VCaP (cell line): Measurements from ENCODE around the gene DOK7.

ENCODE experiments used
- H3K27ac ChIP-seq: fragments of 450-650 bp; 2 replicates; pipeline ENCODE4 v1.5.1; 2017
- TF ChIP-seq, protein P1 (sequence below): fragments of 450-650 bp; conservative IDR thresholded peaks from 2 replicates; pipeline ENCODE4 v1.5.1; 2017; ENCODE audit warnings: mild to moderate bottlenecking, moderate library complexity

The DOK7 gene

DNA sequence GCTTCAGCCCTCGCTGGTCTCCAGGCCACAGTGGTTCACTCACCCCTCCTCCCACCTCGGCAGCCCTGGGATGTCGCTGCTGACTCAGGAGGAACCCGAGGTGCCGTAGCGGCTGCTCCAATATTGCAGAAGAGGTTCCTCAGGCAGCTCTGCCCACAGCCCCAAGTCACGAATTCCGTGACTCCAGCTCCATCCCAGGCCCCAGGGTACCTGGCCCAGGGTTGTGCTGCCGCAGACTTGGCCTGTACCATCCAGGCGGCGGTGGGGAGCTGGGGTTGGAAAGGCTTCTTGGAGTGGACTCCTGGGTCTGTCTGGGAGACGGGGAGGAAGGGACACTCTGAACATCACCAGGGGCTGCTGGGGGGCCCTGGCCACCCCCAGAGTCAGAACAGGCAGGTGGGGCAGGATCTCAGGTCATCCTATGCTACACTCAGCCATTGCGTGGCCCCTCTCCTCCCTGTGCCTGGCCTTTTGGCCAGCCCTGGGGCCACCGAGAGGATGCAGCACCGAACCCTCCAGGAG, 22.1 kb upstream of the DOK7 start:
- H3K27ac ChIP-seq, result no peak overlapping the region
- TF ChIP-seq, protein P1, sequence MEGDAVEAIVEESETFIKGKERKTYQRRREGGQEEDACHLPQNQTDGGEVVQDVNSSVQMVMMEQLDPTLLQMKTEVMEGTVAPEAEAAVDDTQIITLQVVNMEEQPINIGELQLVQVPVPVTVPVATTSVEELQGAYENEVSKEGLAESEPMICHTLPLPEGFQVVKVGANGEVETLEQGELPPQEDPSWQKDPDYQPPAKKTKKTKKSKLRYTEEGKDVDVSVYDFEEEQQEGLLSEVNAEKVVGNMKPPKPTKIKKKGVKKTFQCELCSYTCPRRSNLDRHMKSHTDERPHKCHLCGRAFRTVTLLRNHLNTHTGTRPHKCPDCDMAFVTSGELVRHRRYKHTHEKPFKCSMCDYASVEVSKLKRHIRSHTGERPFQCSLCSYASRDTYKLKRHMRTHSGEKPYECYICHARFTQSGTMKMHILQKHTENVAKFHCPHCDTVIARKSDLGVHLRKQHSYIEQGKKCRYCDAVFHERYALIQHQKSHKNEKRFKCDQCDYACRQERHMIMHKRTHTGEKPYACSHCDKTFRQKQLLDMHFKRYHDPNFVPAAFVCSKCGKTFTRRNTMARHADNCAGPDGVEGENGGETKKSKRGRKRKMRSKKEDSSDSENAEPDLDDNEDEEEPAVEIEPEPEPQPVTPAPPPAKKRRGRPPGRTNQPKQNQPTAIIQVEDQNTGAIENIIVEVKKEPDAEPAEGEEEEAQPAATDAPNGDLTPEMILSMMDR, result no peak

- TF ChIP-seq, protein P1, result no peak
- no peak within 1 kb of the TSS for H3K27ac ChIP-seq
Observed at GRCh38 chr4:3441501-3442459, 21.3 kb upstream of the DOK7 start, which contains the start of gene HGFAC. Gene HGFAC, plus strand, starts transcription at chr4:3441968. Its CDS starts 34 bp downstream, at chr4:3442002.

- H3K27ac ChIP-seq, result no peak overlapping the region
- TF ChIP-seq, protein P1, result no peak
Observed at GRCh38 chr4:3442460-3442958, 20.6 kb upstream of the DOK7 start.

- no peak overlapping the region for H3K27ac ChIP-seq
- TF ChIP-seq, protein P1, result peak; percentile 97
Observed at GRCh38 chr4:3442959-3443749, 20.0 kb upstream of the DOK7 start.

DNA sequence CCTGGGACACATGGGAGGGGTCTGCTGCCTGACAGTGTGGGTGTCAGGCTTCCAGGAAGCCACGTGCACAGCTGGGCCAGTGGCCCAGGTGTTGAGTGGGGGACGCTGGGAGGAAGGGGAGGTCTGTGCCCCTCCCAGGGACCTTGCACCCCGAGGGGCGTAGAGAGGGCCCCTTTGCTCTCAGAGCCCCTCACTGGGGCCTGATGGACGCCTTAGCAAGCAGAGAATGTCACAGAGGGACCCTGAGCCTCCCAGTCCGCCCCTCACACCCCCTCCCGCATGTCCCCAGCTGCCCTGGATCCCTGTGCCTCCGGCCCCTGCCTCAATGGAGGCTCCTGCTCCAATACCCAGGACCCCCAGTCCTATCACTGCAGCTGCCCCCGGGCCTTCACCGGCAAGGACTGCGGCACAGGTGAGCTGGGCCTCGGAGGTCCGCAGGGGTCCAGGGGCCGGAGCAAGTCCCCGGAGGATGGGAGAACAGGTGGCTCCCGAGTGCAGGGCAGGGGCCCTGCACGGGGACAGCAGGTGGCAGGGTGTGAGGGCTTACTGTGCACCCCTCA, 19.3 kb upstream of the DOK7 start:
- TF ChIP-seq, protein P1, result peak; percentile 73
- no peak overlapping the region for H3K27ac ChIP-seq

DNA sequence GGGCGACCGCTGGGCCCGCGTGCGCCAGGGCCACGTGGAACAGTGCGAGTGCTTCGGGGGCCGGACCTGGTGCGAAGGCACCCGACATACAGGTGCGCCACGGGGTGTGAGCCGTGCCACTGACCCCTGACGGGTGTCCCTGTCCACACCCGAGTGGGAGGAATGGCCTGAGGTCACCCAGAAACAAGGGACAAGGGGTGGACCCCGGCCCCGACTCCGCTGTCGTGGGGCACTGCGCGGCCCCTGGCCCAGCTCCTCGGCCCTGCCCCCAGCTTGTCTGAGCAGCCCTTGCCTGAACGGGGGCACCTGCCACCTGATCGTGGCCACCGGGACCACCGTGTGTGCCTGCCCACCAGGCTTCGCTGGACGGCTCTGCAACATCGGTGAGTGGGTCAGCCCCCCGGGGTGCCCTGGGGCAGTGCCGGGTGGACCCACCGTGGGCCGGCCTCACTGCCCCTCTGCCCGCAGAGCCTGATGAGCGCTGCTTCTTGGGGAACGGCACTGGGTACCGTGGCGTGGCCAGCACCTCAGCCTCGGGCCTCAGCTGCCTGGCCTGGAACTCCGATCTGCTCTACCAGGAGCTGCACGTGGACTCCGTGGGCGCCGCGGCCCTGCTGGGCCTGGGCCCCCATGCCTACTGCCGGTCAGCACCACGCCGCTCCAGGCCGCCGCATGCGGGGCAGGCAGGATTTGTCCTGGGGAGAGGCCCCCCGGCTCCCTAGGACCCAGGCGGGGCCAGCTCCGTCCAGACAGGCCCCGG, 18.6 kb upstream of the DOK7 start:
- no peak overlapping the region for H3K27ac ChIP-seq
- TF ChIP-seq, protein P1, result no peak
